ENCODE data around the gene UBL7. TPM values are rescaled to one million over a fixed set of nuclear protein-coding genes. Genes with fewer than 3 reads are reported as not detected.

UBL7 gene
- total RNA-seq, 1 donor from 2014 or later, result 43.1 TPM

Other genes with a start within 250 kb of the UBL7 start
- 1.0 TPM for gene CCDC33, start 224.8 kb downstream of the UBL7 start, total RNA-seq
- gene CYP11A1, start 93.5 kb downstream of the UBL7 start, total RNA-seq, result 0.72 TPM
- 3.2 TPM for gene SEMA7A, start 27.2 kb downstream of the UBL7 start, total RNA-seq
- gene ARID3B, start 80.1 kb upstream of the UBL7 start, total RNA-seq, result 6.8 TPM
- 95.0 TPM for gene CLK3, start 154.7 kb upstream of the UBL7 start, total RNA-seq
- 35.9 TPM for gene EDC3, start 234.9 kb upstream of the UBL7 start, total RNA-seq